IPS DF 6.9 (cell line): ENCODE measurements around the gene GRID1.

Experiments
- DNase-seq: peaks from one replicate; pipeline ENCODE4 v3.0.0-alpha.2; 2013; ENCODE audit warnings: low read depth, low spot score
- H3K27ac ChIP-seq: one replicate; pipeline ENCODE4 v1.5.1; 2013; ENCODE audit warnings: low read length, control low read depth
- H3K27me3 ChIP-seq: 2 replicates; pipeline ENCODE4 v1.6.1; 2013; ENCODE audit warnings: mild to moderate bottlenecking, low read length; ENCODE audit not compliant: control insufficient read depth, insufficient read depth
- H3K36me3 ChIP-seq: 2 replicates; pipeline ENCODE4 v1.6.1; 2013; ENCODE audit warnings: low read length; ENCODE audit not compliant: control insufficient read depth, insufficient read depth
- H3K4me1 ChIP-seq: 2 replicates; pipeline ENCODE4 v1.6.1; 2013; ENCODE audit warnings: low read length; ENCODE audit not compliant: control insufficient read depth, insufficient read depth
- H3K4me3 ChIP-seq: 2 replicates; pipeline ENCODE4 v1.5.1; 2013; ENCODE audit warnings: mild to moderate bottlenecking, low read length
- H3K9me3 ChIP-seq: 2 replicates; pipeline ENCODE4 v1.6.1; 2013; ENCODE audit warnings: low read length, inconsistent platforms; ENCODE audit not compliant: control insufficient read depth, insufficient read depth
- WGBS: extraction: QIAGEN DNeasy Blood & Tissue Kit; methylation state at CpG from one replicate; pipeline ENCODE4 v1.1.7; 2013; ENCODE audit warnings: mixed read lengths, missing lambda C conversion rate; ENCODE audit not compliant: insufficient read length, insufficient coverage; 5-methylcytosine and 5-hydroxymethylcytosine counted together

The GRID1 gene

GRCh38 chr10:85620807-85621206 lies 745.8 kb downstream of the GRID1 start:
- H3K9me3 ChIP-seq, result no peaks in the 10 kb centered on the region
- H3K4me1 ChIP-seq, result no peaks in the 10 kb centered on the region
- no CpG with 5 or more reads among the region's 3 CpGs for WGBS
- H3K4me3 ChIP-seq, result no peak overlapping the region
- H3K27me3 ChIP-seq, result no peaks in the 10 kb centered on the region
- DNase-seq, result no peak
- no peak overlapping the region for H3K27ac ChIP-seq
- no peaks in the 10 kb centered on the region for H3K36me3 ChIP-seq

GRCh38 chr10:85619832-85620231 lies 746.8 kb downstream of the GRID1 start:
- DNase-seq, result no peak
- no peaks in the 10 kb centered on the region for H3K36me3 ChIP-seq
- H3K4me3 ChIP-seq, result no peak overlapping the region
- no peaks in the 10 kb centered on the region for H3K9me3 ChIP-seq
- no CpG with 5 or more reads among the region's 9 CpGs for WGBS
- no peaks in the 10 kb centered on the region for H3K4me1 ChIP-seq
- H3K27me3 ChIP-seq, result no peaks in the 10 kb centered on the region
- H3K27ac ChIP-seq, result no peak overlapping the region

GRCh38 chr10:85618841-85619240 lies 747.8 kb downstream of the GRID1 start:
- no peak for DNase-seq
- Histone ChIP-seq H3K9me3 (no peaks in the 10 kb centered on the region), H3K27ac (no peak overlapping the region), H3K27me3 (no peaks in the 10 kb centered on the region), H3K4me1 (no peaks in the 10 kb centered on the region), H3K4me3 (no peak overlapping the region), H3K36me3 (no peaks in the 10 kb centered on the region)
- WGBS, result no CpG with 5 or more reads among the region's 3 CpGs

DNA sequence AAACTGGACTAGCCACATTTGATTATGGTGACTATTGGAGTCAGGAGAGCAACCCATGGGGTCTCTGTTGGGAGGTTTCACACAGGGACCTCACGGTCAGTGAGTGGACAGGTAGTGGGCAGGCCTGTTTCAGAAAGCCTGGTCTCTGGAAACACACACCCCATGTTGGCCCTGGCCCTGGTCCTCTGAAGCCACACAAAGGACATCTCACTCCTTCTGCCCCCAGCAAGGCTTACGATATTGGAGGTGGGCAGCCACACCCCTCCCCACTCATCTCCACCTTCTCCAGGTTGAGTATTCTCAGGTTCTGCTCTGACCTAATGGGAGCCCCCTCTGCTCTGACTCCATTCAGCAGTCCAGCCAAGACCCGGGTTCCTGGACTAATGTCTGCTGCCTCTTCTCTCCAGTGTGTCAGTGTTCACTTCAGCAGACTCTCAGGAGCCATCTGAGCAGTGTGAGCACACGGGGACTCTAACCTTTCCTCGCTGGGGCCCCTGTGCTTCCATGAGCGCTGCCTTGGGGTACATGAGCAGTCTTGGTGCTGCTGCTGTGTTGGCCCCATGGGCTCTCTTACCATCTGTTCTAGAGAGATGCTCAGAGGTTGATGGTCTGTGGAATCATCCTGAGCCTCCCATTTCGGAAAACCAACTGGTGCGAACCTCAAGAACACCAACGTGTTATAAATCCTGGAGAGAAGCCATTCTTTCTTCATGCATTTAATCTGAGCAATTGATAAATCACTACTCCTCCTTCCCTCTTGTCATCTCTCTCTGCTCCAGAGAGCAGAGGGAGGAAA lies 748.6 kb downstream of the GRID1 start:
- Histone ChIP-seq H3K4me3 (no peak overlapping the region), H3K27me3 (no peaks in the 10 kb centered on the region), H3K36me3 (no peaks in the 10 kb centered on the region), H3K9me3 (no peaks in the 10 kb centered on the region), H3K4me1 (no peaks in the 10 kb centered on the region), H3K27ac (no peak overlapping the region)
- no peak for DNase-seq
- no CpG with 5 or more reads among the region's 9 CpGs for WGBS

DNA sequence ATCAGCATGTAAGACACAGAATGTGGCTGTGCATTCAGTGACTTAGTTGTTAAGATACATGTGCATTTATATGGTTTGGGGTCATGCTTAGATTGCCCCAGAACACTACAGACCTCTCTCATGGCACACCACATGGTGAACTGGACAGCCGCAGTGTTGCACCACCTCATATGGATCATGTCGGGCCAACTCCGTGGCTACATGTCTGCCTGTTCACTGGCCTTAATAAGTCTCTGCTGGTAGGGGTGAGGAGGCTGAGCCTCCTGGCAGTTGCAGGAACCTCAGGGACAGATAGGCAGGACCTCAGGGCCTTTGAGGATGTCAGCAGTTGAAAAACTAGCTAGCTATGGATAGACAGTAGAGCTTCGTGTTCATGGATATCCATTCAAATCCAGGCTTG lies 751.0 kb downstream of the GRID1 start:
- Histone ChIP-seq H3K4me1 (no peaks in the 10 kb centered on the region), H3K27ac (no peak overlapping the region), H3K9me3 (no peaks in the 10 kb centered on the region), H3K27me3 (no peaks in the 10 kb centered on the region), H3K36me3 (no peaks in the 10 kb centered on the region), H3K4me3 (no peak overlapping the region)
- no peak for DNase-seq
- no CpG with 5 or more reads among the region's 4 CpGs for WGBS

DNA sequence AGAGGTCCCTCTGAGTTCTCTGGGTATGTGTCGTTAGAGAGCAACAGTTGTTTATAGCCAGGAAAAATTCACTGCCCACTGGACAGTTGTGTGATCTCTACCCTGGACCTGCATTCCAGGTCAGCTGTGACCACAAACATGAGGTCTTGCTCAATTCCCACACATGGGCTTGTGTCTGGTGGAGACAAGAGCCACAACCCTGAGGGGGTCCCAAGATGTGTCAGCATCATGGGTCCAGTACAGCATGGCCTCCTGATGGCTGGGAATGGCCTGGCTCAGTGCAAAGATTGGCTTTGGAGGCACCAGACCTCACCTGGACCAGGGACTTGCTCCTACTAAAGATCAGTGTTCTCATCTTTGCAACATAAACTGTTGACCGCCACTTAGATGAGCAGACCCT lies 751.6 kb downstream of the GRID1 start:
- Histone ChIP-seq H3K4me3 (no peak overlapping the region), H3K9me3 (no peaks in the 10 kb centered on the region), H3K4me1 (no peaks in the 10 kb centered on the region), H3K27ac (no peak overlapping the region), H3K27me3 (no peaks in the 10 kb centered on the region), H3K36me3 (no peaks in the 10 kb centered on the region)
- no CpG with 5 or more reads among the region's 2 CpGs for WGBS
- DNase-seq, result no peak

GRCh38 chr10:85614566-85614965 lies 752.0 kb downstream of the GRID1 start:
- no peaks in the 10 kb centered on the region for H3K9me3 ChIP-seq
- no CpG with 5 or more reads among the region's 2 CpGs for WGBS
- no peak for DNase-seq
- no peaks in the 10 kb centered on the region for H3K36me3 ChIP-seq
- H3K27ac ChIP-seq, result no peak overlapping the region
- no peaks in the 10 kb centered on the region for H3K4me1 ChIP-seq
- no peaks in the 10 kb centered on the region for H3K27me3 ChIP-seq
- H3K4me3 ChIP-seq, result no peak overlapping the region

GRCh38 chr10:85613391-85613790 lies 753.2 kb downstream of the GRID1 start:
- H3K4me3 ChIP-seq, result no peak overlapping the region
- no peak overlapping the region for H3K27ac ChIP-seq
- H3K36me3 ChIP-seq, result no peaks in the 10 kb centered on the region
- H3K9me3 ChIP-seq, result no peaks in the 10 kb centered on the region
- no peaks in the 10 kb centered on the region for H3K4me1 ChIP-seq
- no CpG with 5 or more reads among the region's 10 CpGs for WGBS
- no peaks in the 10 kb centered on the region for H3K27me3 ChIP-seq
- DNase-seq, result no peak

- Histone ChIP-seq H3K4me1 (no peaks in the 10 kb centered on the region), H3K4me3 (no peak overlapping the region), H3K36me3 (no peaks in the 10 kb centered on the region), H3K9me3 (no peaks in the 10 kb centered on the region), H3K27ac (no peak overlapping the region), H3K27me3 (no peaks in the 10 kb centered on the region)
- WGBS, result no CpG with 5 or more reads among the region's 6 CpGs
- no peak for DNase-seq
Measured at GRCh38 chr10:85612833-85613232, 753.8 kb downstream of the GRID1 start.

DNA sequence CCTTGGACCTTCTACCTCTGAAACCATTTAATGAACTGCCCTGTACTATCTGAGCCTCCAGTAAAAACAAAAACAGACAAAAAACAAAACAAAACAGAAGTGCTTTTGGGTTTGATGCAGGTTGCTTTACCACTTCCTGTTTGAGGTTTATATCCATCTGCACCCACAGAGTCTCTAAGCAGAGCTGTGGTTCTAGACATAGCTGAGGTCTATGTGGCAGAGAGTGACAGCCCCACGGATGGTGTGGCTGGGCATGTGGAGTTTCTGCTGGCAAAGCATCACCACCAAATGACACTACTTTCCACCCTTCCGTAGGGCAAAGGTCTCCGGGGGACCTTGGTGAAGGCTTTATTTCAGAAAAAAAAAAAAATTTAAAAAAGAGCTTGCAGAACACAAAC lies 754.2 kb downstream of the GRID1 start:
- no CpG with 5 or more reads among the region's 3 CpGs for WGBS

DNA sequence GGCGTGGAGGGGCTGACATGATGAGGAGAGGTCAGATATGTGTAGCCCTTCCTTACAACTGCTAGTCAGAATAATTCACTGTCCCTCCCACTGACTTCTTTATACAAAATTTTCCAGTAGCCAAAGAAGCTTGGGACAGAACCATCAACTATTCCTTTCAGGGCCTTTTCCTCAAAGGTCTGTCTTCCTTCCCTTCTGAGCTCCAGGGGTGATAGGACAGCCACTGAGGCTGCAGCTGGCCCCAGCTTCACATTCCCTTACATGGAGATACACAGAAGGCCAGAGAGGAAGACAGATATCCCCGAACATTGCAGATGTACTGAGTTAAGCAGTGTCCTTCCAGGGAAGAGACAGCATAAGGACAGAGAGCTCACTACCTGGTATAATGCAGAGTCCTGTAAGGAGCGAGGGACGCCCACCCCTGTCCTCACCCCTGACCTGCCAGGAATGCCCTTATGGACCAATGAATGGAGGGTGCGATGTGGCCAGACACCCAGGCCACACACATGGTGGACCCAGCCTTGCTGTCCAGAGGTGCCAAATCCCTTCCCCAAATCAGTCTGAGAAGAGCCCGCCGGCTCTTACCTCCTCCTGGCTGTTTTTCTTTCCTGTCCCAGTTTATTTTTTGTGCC lies 754.7 kb downstream of the GRID1 start:
- Histone ChIP-seq H3K4me1 (no peaks in the 10 kb centered on the region), H3K9me3 (no peaks in the 10 kb centered on the region), H3K27ac (no peak overlapping the region), H3K27me3 (no peaks in the 10 kb centered on the region), H3K36me3 (no peaks in the 10 kb centered on the region), H3K4me3 (no peak overlapping the region)
- no peak for DNase-seq
- WGBS, result no CpG with 5 or more reads among the region's 7 CpGs

More for the DNA sequence above, 754.2 kb downstream of the GRID1 start:
- no peak overlapping the region for H3K4me3 ChIP-seq
- no peak overlapping the region for H3K27ac ChIP-seq
- H3K27me3 ChIP-seq, result no peaks in the 10 kb centered on the region
- H3K36me3 ChIP-seq, result no peaks in the 10 kb centered on the region
- H3K9me3 ChIP-seq, result no peaks in the 10 kb centered on the region
- H3K4me1 ChIP-seq, result no peaks in the 10 kb centered on the region
- DNase-seq, result no peak
